LHCN-M2 (cell line): ENCODE measurements around the gene CCT7. TPM values are rescaled to one million over a fixed set of nuclear protein-coding genes. Genes with fewer than 3 reads are reported as not detected.

Experiments
- DNase-seq: peaks from one replicate; pipeline ENCODE4 v3.0.0-alpha.2; 2012; ENCODE audit warnings: low read depth
- total RNA-seq: library from RNA; depleted of rRNA; stranded (reverse); fragments of >200 nt; gene quantifications from 2 replicates; pipeline ENCODE4 v1.2.3, GENCODE V29; 2014

CCT7 gene
- total RNA-seq, 1 experiment from 2014 or later = 452 TPM

DNA sequence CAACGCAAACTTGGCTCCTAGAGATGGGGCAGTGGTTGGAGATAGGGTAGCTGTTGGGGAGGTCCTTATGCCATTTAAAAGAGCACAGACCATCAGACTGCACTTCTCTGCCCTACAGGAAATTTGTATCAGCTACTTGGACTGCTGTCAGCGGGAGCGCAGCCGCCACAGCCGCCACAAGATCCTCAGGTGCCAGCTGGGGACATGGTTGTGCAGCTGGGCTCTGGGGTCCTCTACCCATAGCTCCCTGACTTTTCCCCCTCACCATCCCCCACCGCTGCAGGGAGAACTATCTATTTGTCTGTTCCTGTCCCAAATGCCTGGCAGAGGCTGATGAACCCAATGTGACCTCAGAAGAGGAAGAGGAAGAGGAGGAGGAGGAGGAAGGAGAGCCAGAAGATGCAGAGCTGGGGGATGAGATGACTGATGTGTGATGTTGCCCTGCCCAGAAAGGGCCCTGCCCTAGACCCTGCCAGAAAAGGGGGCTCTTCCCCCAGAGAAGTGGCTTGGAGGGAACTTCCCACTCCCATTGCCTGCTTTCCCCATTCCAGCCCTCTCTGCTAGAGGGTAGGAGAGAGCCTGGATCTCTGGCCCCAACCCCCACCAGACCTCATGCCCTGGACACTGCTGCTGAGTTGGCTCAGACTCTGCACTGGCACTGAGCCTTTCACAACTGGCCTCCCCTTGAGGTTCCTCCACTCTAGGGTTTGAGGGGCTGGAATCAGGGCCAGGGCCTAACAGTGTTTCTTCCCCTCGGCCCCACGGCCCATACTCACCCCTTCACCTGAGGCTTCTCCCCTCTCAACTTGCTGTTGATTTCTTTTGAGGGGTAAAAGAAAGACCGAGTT, 8.4 kb upstream of the CCT7 start:
- no peak for DNase-seq

GRCh38 chr2:73227086-73227485, 7.0 kb upstream of the CCT7 start:
- no peak for DNase-seq

- DNase-seq = no peak
Observed at GRCh38 chr2:73228631-73229030, 5.5 kb upstream of the CCT7 start.

- DNase-seq = no peak
Observed at GRCh38 chr2:73232403-73233153, 1.5 kb upstream of the CCT7 start.

- DNase-seq = peak; percentile 100
Observed at GRCh38 chr2:73233154-73233931, 765 bp upstream of the CCT7 start, which contains the start of gene PRADC1. Gene PRADC1, minus strand, starts transcription at chr2:73233239. Its CDS starts 79 bp downstream, at chr2:73233160.

- no peak for DNase-seq
Observed at GRCh38 chr2:73235315-73236028, 1.4 kb downstream of the CCT7 start.

GRCh38 chr2:73237168-73237567, 3.1 kb downstream of the CCT7 start:
- no peak for DNase-seq

DNA sequence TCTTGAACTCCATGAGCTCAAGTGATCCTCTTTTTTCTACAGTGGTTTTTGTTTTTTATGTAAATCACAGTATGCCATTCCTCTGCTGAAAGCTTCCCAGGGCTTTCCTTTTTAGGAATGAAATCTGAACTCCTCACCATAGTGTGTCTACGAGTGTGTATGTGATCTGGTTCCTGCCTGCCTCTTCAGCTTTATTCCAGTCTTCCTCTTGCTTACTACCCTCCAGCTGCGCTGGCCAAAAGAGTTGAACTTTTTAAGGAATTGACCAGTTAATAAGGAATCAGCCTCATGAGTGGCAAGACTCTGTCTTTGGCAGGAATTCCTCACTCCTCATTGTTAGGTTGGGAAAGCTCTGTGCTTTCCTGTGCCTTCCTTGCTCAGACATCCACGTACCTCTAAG, 4.0 kb downstream of the CCT7 start:
- DNase-seq = no peak

GRCh38 chr2:73238976-73239375, 4.9 kb downstream of the CCT7 start:
- DNase-seq = no peak

DNA sequence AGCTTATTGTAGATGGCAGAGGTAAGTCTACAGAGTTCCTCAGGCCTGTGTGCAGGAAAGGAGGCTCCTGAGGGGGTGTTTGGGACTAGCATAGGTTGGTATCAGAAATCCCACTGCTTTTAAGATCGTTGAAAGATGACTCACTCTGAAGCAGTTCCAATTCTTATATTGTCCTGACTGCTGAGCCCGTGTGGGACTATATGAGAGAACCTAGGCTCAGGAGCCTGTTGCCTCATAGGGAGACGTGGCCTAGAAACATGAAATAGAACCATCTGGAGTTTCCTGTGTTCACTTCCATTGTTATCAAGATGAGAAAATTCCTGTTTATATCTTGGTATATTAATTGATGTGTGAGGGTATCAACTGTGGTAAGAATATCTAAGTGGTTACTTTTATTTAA, 5.7 kb downstream of the CCT7 start:
- peak; percentile 18 for DNase-seq

DNA sequence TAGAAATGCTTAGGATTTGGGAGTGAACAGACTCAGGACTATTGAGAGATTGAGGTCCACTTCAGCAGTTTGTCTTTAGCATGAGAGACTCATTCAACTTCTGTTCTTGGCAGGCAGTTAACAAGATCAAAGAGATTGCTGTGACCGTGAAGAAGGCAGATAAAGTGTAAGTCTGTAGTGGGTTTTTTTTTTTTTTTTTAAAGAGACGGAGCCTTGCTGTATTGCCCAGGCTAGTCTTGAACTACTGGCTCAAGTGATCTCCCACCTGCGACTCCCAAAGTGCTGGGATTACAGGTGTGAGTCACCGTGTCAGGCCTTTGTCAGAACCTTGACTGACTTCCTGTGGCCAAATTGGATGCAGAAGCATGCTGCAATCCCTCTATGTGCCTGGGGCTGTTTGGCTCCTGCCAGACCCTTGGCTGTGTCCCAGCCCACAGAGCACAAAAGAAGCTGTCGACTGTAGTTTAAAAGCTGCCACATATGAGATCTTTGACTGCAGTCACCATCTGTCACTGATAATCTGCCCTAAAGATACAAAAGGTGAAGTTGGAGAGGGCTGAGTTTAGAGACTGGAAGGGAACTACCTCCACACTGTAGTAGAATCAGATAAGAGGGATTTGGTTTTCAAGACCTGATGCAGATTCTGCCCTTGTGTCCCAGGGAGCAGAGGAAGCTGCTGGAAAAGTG, 9.9 kb downstream of the CCT7 start:
- no peak for DNase-seq

DNA sequence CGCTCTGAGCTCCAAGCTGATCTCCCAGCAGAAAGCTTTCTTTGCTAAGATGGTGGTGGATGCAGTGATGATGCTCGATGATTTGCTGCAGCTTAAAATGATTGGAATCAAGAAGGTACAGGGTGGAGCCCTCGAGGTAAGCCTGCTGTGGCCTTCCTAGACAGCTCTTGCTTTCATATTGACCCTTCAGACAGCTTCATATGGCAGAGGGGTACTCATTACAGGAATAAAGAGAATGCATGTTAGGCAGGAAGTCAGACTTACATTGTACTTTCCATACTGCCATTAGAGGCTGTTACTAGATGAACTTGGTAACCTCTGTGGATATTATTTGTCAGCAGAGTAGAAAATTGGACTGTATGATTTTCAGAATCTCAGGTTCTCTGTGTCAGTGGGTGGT, 10.5 kb downstream of the CCT7 start:
- no peak for DNase-seq

DNA sequence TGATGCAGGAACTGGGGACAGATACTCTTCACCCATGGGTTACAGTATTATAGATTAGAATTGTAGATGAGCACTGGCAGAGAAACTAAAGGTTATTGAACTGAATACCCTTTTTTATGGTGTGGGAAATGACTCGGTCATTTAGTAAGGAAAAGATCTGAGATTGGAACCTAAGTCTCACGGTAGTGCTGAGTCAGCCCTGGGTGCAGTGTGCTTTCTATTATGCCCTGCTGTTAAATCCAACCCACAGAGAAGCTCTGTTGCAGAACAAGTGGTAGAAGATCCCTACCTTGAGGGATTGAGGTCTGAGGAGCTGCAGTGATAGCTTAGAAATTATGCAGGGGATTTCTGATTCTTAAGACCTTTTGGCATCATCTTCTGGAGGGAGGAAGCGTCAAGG, 12.7 kb downstream of the CCT7 start:
- no peak for DNase-seq

GRCh38 chr2:73249636-73250035, 15.5 kb downstream of the CCT7 start:
- DNase-seq = no peak

- DNase-seq = peak; percentile 24
Observed at GRCh38 chr2:73250872-73251846, 17.1 kb downstream of the CCT7 start.

- no peak for DNase-seq
Observed at GRCh38 chr2:73252238-73253027, 18.3 kb downstream of the CCT7 start.

GRCh38 chr2:73253400-73253799, 19.3 kb downstream of the CCT7 start:
- DNase-seq = no peak

- no peak for DNase-seq
Observed at GRCh38 chr2:73253901-73254300, 19.8 kb downstream of the CCT7 start.
